Measurements from ENCODE around the gene IDH3G. TPM values are rescaled to one million over a fixed set of nuclear protein-coding genes. Genes with fewer than 3 reads are reported as not detected.

IDH3G gene
- polyA plus RNA-seq, 1 donor (not counting 4 experiments of a cell fraction or from before 2014, with no cell fraction given), result 44.7 TPM

DNA sequence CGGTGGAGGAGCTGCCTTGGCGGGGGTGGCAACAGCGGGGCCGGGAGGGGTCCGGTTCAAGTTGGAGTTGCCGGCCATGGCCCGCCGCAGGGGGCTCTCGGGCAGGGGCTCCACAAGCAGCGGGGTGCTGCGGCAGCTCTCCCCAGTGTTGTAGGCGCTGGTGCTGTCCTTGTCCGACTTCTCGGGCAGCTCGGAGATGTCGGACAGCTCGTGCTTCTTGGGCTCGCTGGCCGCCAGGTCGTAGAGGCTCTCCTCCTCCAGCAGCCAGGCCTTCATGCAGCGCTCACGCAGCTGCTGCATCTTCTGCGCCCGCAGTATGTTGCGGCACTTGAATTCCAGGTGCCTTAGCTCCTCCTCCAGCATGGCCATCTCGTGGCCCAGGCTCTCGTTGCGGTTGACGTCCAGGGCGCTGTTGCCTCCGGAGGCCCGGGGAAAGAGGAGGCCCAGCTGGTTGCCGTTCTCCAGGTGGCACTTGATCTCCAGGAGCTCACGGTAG, 10.0 kb upstream of the IDH3G start:
- Histone ChIP-seq H3K9me3 (ENCODE audit: control insufficient read depth, low read depth, low read length) (no peaks in the 10 kb centered on the region), H3K36me3 (ENCODE audit: control insufficient read depth in 2 of 2, extremely low read depth in 1 of 2, insufficient read depth in 2 of 2, low read length in 2 of 2) (no peaks in the 10 kb centered on the region), H3K9me1 (ENCODE audit: control insufficient read depth, extremely low read depth, insufficient read depth, low read length) (no peaks in the 10 kb centered on the region), H2AFZ (ENCODE audit: control insufficient read depth, low read length) (no peak overlapping the region), H3K79me2 (ENCODE audit: control insufficient read depth, insufficient read depth, low read length) (no peaks in the 10 kb centered on the region), H3K27ac (ENCODE audit: control insufficient read depth, insufficient read depth, low read length) (no peak overlapping the region), H3K4me1 (ENCODE audit: control insufficient read depth, extremely low read depth, insufficient read depth, low read length) (no peaks in the 10 kb centered on the region), H3K9ac (ENCODE audit: control insufficient read depth, extremely low read depth, insufficient read depth, low read length) (no peak overlapping the region), H3K27me3 (ENCODE audit: control insufficient read depth, extremely low read depth, insufficient read depth, low read length) (no peaks in the 10 kb centered on the region), H4K20me1 (ENCODE audit: control insufficient read depth, extremely low read depth, insufficient read depth, low read length) (no peaks in the 10 kb centered on the region), H3K4me2 (ENCODE audit: control insufficient read depth, extremely low read depth, insufficient read depth, low read depth, low read length) (no peak overlapping the region), H3K4me3 (ENCODE audit: control insufficient read depth in 2 of 3, extremely low read depth in 1 of 3, insufficient read depth in 2 of 3, low read depth in 1 of 3, low read length in 3 of 3) (no peak overlapping the region)
- dilution Hi-C loops (cut with MboI; ENCODE audit: extremely low pct_ligation_motif_present, low sequenced_read_pairs), result no loop called here
- FAIRE-seq, result no peak
- TF ChIP-seq EZH2 (IDR thresholded peaks at IDR 0.05; ENCODE audit: low read length) (no peak), CTCF (optimal IDR thresholded peaks at IDR 0.05 in 1 of 3, IDR thresholded peaks at IDR 0.05 in 1 of 3, conservative IDR thresholded peaks at IDR 0.05 in 1 of 3; ENCODE audit: extremely low read depth in 1 of 3, insufficient read depth in 2 of 3, low read length in 3 of 3) (no peak)
- DNase-seq (ENCODE audit: low read depth, low spot score), result no peak

DNA sequence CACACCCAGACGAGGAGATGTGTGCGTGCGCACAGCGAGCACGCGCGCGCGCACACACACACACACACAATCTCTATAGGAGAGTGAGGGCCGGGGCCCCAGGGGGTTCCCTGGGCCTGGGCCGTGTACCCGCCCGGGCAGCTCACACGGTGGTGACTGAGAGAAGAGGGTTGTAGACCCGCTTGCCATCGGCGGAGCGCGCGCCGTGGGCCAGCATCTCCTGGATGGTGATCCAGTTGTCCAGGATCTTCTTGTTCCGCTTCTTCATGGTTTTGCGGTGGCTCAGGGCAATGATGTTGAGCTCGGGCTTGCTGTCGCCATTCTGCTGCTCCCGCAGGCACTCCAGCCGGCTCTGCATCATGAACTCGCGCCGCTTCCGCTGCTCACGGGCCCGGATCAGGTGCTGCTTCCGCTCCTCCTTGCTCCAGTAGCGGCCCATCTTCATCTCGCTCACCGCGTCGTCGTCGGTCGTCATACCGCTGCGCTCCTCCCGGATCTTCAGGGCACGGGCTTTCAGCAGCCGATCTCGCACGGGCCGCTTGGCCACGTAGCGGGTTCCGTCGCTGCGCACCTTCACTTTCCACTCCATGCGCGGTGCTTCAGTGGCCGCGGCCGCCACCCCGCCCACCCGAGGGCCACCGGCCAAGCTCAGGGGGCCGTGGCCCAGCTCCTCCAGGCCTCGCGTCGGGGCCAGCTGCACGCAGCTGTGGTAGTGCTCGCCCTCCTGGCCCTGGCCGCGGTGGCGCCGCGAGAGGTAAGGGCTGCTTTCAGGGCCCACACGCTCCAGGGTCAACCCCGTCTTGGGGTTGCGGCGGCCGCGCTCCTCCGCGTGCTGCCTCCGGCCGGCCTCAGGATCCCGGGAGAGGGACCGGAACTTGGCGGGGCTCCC, 9.3 kb upstream of the IDH3G start:
- no peak overlapping the region for H2AFZ ChIP-seq (ENCODE audit: control insufficient read depth, low read length)
- dilution Hi-C loops (cut with MboI; ENCODE audit: extremely low pct_ligation_motif_present, low sequenced_read_pairs), result no loop called here
- H3K27me3 ChIP-seq (ENCODE audit: control insufficient read depth, extremely low read depth, insufficient read depth, low read length), result no peaks in the 10 kb centered on the region
- no peaks in the 10 kb centered on the region for H3K36me3 ChIP-seq (ENCODE audit: control insufficient read depth in 2 of 2, extremely low read depth in 1 of 2, insufficient read depth in 2 of 2, low read length in 2 of 2)
- FAIRE-seq (no peak), DNase-seq (ENCODE audit: low read depth, low spot score) (no peak)
- no peaks in the 10 kb centered on the region for H3K79me2 ChIP-seq (ENCODE audit: control insufficient read depth, insufficient read depth, low read length)
- H3K4me1 ChIP-seq (ENCODE audit: control insufficient read depth, extremely low read depth, insufficient read depth, low read length), result no peaks in the 10 kb centered on the region
- H4K20me1 ChIP-seq (ENCODE audit: control insufficient read depth, extremely low read depth, insufficient read depth, low read length), result no peaks in the 10 kb centered on the region
- no peak for TF ChIP-seq CTCF (optimal IDR thresholded peaks at IDR 0.05 in 1 of 3, IDR thresholded peaks at IDR 0.05 in 1 of 3, conservative IDR thresholded peaks at IDR 0.05 in 1 of 3; ENCODE audit: extremely low read depth in 1 of 3, insufficient read depth in 2 of 3, low read length in 3 of 3)
- TF ChIP-seq EZH2 (IDR thresholded peaks at IDR 0.05; ENCODE audit: low read length), result no peak
- H3K9me1 ChIP-seq (ENCODE audit: control insufficient read depth, extremely low read depth, insufficient read depth, low read length), result no peaks in the 10 kb centered on the region
- no peak overlapping the region for H3K9ac ChIP-seq (ENCODE audit: control insufficient read depth, extremely low read depth, insufficient read depth, low read length)
- H3K9me3 ChIP-seq (ENCODE audit: control insufficient read depth, low read depth, low read length), result no peaks in the 10 kb centered on the region
- no peak overlapping the region for H3K4me3 ChIP-seq (ENCODE audit: control insufficient read depth in 2 of 3, extremely low read depth in 1 of 3, insufficient read depth in 2 of 3, low read depth in 1 of 3, low read length in 3 of 3)
- H3K4me2 ChIP-seq (ENCODE audit: control insufficient read depth, extremely low read depth, insufficient read depth, low read depth, low read length), result no peak overlapping the region
- no peak overlapping the region for H3K27ac ChIP-seq (ENCODE audit: control insufficient read depth, insufficient read depth, low read length)
